HCT116 (cell line): Measurements from ENCODE around the gene MAVS. TPM values are rescaled to one million over a fixed set of nuclear protein-coding genes. Genes with fewer than 3 reads are reported as not detected.

Experiments used
- ATAC-seq: fragments of 200-7000 bp; cut with Tn5 transposase; 2 replicates; pipeline ENCODE4 v1.9.1; 2020; ENCODE audit warnings: mild to moderate bottlenecking, moderate library complexity
- BruUV-seq: library from RNA; stranded (reverse); fragments of 400-500 nt; replicated peaks from 2 replicates; lab custom pipeline; 2021; lab: Mats Ljungman, UMichigan
- CTCF ChIA-PET: fragments of 300-600 bp; sonication (Branson Sonifier 250); formaldehyde crosslinking; loops from one replicate; lab custom pipeline; 2021; ENCODE audit warnings: antibody characterized with exemption; lab: Charles Lee
- POLR2A ChIA-PET: fragments of 300-600, 350-600 bp; sonication (Branson Sonifier 250); formaldehyde crosslinking; loops from one replicate; lab custom pipeline; 2021; ENCODE audit warnings: antibody characterized with exemption; lab: Charles Lee
- RAD21 ChIA-PET, 2 experiments: fragments of 300-600 bp; sonication (Branson Sonifier 250); formaldehyde crosslinking; loops; one replicate each; lab custom pipeline; 2023; ENCODE audit warnings: low total read pairs in 2 of 2; ENCODE audit not compliant: uncharacterized antibody in 2 of 2, unreplicated experiment in 2 of 2, low non-redundant PET in 1 of 2; lab: Charles Lee
- DNase-seq: peaks from one replicate; pipeline ENCODE4 v3.0.0-alpha.2; 2010; ENCODE audit warnings: low read depth, low spot score
- H2AFZ ChIP-seq: fragments of 200-600 bp; shearing (Covaris generic), sonication (generic); 2 replicates; pipeline ENCODE4 v1.6.1; 2017; ENCODE audit warnings: low read depth, mixed run types, mixed read lengths, antibody characterized with exemption, low read length; ENCODE audit not compliant: poor library complexity, severe bottlenecking
- H3K27ac ChIP-seq: 2 replicates; pipeline ENCODE4 v1.5.1; 2012; ENCODE audit warnings: low read depth, low read length
- H3K27me3 ChIP-seq: fragments of 200-600 bp; sonication (generic); 2 replicates; pipeline ENCODE4 v1.6.1; 2016; ENCODE audit warnings: mixed run types, low read length, mixed read lengths; ENCODE audit not compliant: insufficient read depth
- H3K36me3 ChIP-seq, 2 experiments: fragments of 200-500 bp in 1 of 2; fragments of 200-600 bp in 1 of 2; sonication (Bioruptor generic) in 1 of 2; sonication (generic) in 1 of 2; 2 replicates each; pipeline versions ENCODE4 v1.5.1 to v1.6.1; 2014 to 2016; ENCODE audit warnings: low read length in 2 of 2, inconsistent platforms in 1 of 2, mixed read lengths in 1 of 2, mixed run types in 1 of 2; ENCODE audit not compliant: insufficient read depth in 2 of 2, control insufficient read depth in 1 of 2
- H3K4me1 ChIP-seq, 2 experiments: fragments of 200-600 bp in 1 of 2; sonication (generic) in 1 of 2; 2 replicates each; pipeline versions ENCODE4 v1.5.1 to v1.6.1; 2012 to 2017; ENCODE audit warnings: low read length in 2 of 2, inconsistent platforms in 1 of 2, mild to moderate bottlenecking in 1 of 2, mixed read lengths in 1 of 2, mixed run types in 1 of 2, moderate library complexity in 1 of 2; ENCODE audit not compliant: insufficient read depth in 2 of 2, control insufficient read depth in 1 of 2
- H3K4me2 ChIP-seq: fragments of 200-600 bp; sonication (generic); 2 replicates; pipeline ENCODE4 v1.6.1; 2017; ENCODE audit warnings: mixed run types, low read length, mixed read lengths
- H3K4me3 ChIP-seq, 2 experiments: fragments of 200-600 bp in 1 of 2; sonication (generic) in 1 of 2; replicated peaks in 1 of 2; 2 replicates each; pipeline ENCODE4 v1.5.1; 2011 to 2016; ENCODE audit warnings: low read length in 2 of 2, control low read depth in 1 of 2, low read depth in 1 of 2, mild to moderate bottlenecking in 1 of 2, mixed read lengths in 1 of 2, mixed run types in 1 of 2
- H3K79me2 ChIP-seq: fragments of 200-600 bp; sonication (generic); 2 replicates; pipeline ENCODE4 v1.6.1; 2017; ENCODE audit warnings: mild to moderate bottlenecking, mixed run types, low read length, moderate library complexity, mixed read lengths; ENCODE audit not compliant: insufficient read depth
- H3K9ac ChIP-seq: fragments of 200-600 bp; sonication (generic); 2 replicates; pipeline ENCODE4 v1.6.1; 2016; ENCODE audit warnings: low read length, mixed read lengths
- H3K9me2 ChIP-seq: fragments of 200-600 bp; sonication (generic), shearing (Covaris generic); 2 replicates; pipeline ENCODE4 v1.6.1; 2017; ENCODE audit warnings: mixed run types, mild to moderate bottlenecking, moderate library complexity; ENCODE audit not compliant: insufficient read depth
- H3K9me3 ChIP-seq, 2 experiments: fragments of 200-500 bp in 1 of 2; fragments of 200-600 bp in 1 of 2; sonication (Bioruptor generic) in 1 of 2; sonication (generic) in 1 of 2; 2 replicates each; pipeline ENCODE4 v1.6.1; 2014 to 2017; ENCODE audit warnings: low read length in 2 of 2, mixed read lengths in 2 of 2, inconsistent platforms in 1 of 2, low read depth in 1 of 2, mild to moderate bottlenecking in 1 of 2, mixed run types in 1 of 2, moderate library complexity in 1 of 2; ENCODE audit not compliant: control insufficient read depth in 1 of 2, insufficient read depth in 1 of 2
- H4K20me1 ChIP-seq: fragments of 200-600 bp; sonication (generic), shearing (Covaris generic); 2 replicates; pipeline ENCODE4 v1.6.1; 2017; ENCODE audit warnings: mixed run types, mild to moderate bottlenecking, moderate library complexity; ENCODE audit not compliant: insufficient read depth
- CBX3 ChIP-seq: IDR thresholded peaks from 2 replicates; pipeline ENCODE4 v1.6.1; 2012; ENCODE audit warnings: low read depth
- CEBPB ChIP-seq: IDR thresholded peaks from 2 replicates; pipeline ENCODE4 v1.6.1; 2012; ENCODE audit warnings: low read depth
- CTCF ChIP-seq, 3 experiments: fragments of 200-600 bp in 1 of 3; sonication (generic) in 1 of 3; IDR thresholded peaks in 2 of 3; conservative IDR thresholded peaks in 1 of 3; 2 replicates each; pipeline ENCODE4 v1.5.1; 2012 to 2017; ENCODE audit warnings: low read depth in 2 of 3, low read length in 2 of 3, antibody characterized with exemption in 1 of 3, borderline replicate concordance in 1 of 3, control low read depth in 1 of 3, mild to moderate bottlenecking in 1 of 3, mixed read lengths in 1 of 3, mixed run types in 1 of 3, moderate library complexity in 1 of 3; ENCODE audit not compliant: insufficient read depth in 1 of 3
- TCF7L2 ChIP-seq: IDR thresholded peaks from 2 replicates; pipeline ENCODE4 v1.7.0; 2011; ENCODE audit warnings: borderline replicate concordance, inconsistent platforms; ENCODE audit not compliant: insufficient read depth, insufficient read length; ENCODE audit errors: extremely low read depth
- intact Hi-C: fragments of 100-400 bp; cut with micrococcal nuclease; formaldehyde crosslinking; loops from 2 replicates; pipeline ENCODE4 v1.10.0; 2022
- total RNA-seq: library from RNA; stranded (reverse); gene quantifications from one replicate; pipeline ENCODE4 v1.2.1, GENCODE V29; 2021; ENCODE audit not compliant: unreplicated experiment

MAVS gene
- total RNA-seq, 1 experiment from 2014 or later = 60.1 TPM

GRCh38 chr20:3803854-3804253, 42.8 kb upstream of the MAVS start (continued):
- no peak for TF ChIP-seq CTCF (IDR thresholded peaks at IDR 0.05 in 2 of 3, conservative IDR thresholded peaks at IDR 0.05 in 1 of 3; ENCODE audit: borderline replicate concordance in 1 of 3, insufficient read depth in 1 of 3, low read depth in 2 of 3, low read length in 2 of 3)
- TF ChIP-seq, all 23 proteins: peak for 0

GRCh38 chr20:3804254-3804751, 42.3 kb upstream of the MAVS start:
- no peak for TF ChIP-seq CBX3
- TF ChIP-seq CEBPB = no peak
- no peak for TF ChIP-seq TCF7L2
- Histone ChIP-seq H3K9ac (no peak overlapping the region), H4K20me1 (no peaks in the 10 kb centered on the region), H3K9me3 (no peaks in the 10 kb centered on the region), H3K36me3 (peaks cover 23 to 61% of the 10 kb centered on the region in 2 experiments), H3K4me3 (no peak overlapping the region), H3K9me2 (no peaks in the 10 kb centered on the region), H2AFZ (no peak overlapping the region), H3K27me3 (no peaks in the 10 kb centered on the region), H3K79me2 (peaks cover 38% of the 10 kb centered on the region), H3K4me2 (no peak overlapping the region), H3K27ac (peak overlapping the region; percentile 100), H3K4me1 (peaks cover 49 to 79% of the 10 kb centered on the region in 2 experiments)
- BruUV-seq = no TSS peak
- CTCF ChIA-PET = interaction anchor here (1.6 kb wide), 1 partner anchor 8 kb away, joined by 5 read pairs; the partner anchor contains the start of gene CDC25B
- DNase-seq (no peak), ATAC-seq (no peak)
- POLR2A ChIA-PET = interaction anchor here (0.6 kb wide), 1 partner anchor 10 kb away, joined by 3 read pairs; no protein-coding TSS in a partner anchor
- RAD21 ChIA-PET = no interaction called here
- intact Hi-C loops = no loop called here
